GM13977 (cell line): ENCODE data around the gene AQP12B.

Experiments
- DNase-seq: peaks from one replicate; pipeline ENCODE4 v3.0.0; 2012; ENCODE audit warnings: low spot score
- CTCF ChIP-seq: IDR thresholded peaks from 2 replicates; pipeline ENCODE4 v1.5.1; 2012; ENCODE audit warnings: mild to moderate bottlenecking, control low read depth; ENCODE audit not compliant: insufficient read depth; ENCODE audit errors: extremely low read depth, missing control alignments
- in situ Hi-C: fragments of 300-500 bp; cut with MboI; formaldehyde crosslinking; loops from one replicate; pipeline ENCODE4 v1.12.0; 2022; ENCODE audit warnings: low sequenced_read_pairs, low pct_unique_long_range_greater_than_20kb, mixed read lengths, inconsistent platforms; ENCODE audit not compliant: unreplicated experiment

The AQP12B gene

DNA sequence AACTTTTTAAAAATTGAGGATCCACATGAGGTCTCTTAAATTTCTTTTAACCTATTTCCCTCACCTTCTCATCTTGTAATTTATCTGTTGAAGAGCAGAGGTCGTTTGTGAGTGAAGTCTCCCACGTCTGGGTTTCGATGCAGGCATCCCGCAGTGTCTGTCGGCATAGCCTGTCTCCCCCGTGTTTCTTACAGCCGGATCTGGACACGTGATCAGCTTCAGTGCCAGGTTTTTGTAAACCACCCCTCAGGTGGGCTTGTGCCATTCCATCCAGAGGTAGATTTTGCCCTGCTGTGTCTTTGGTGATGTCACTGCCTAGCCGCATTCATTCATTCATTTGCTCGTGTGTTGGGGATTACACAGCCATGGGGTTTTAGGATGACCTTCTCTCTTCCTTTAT is 25.1 kb upstream of the AQP12B start:
- TF ChIP-seq CTCF = no peak
- in situ Hi-C loops = loop anchor here (10.0 kb wide), 1 partner anchor 203 kb away; no protein-coding TSS in a partner anchor
- no peak for DNase-seq

GRCh38 chr2:240707043-240707756 is 24.5 kb upstream of the AQP12B start:
- no peak for TF ChIP-seq CTCF
- in situ Hi-C loops = loop anchor here (10.0 kb wide), 1 partner anchor 202 kb away; no protein-coding TSS in a partner anchor
- DNase-seq = no peak

- TF ChIP-seq CTCF = no peak
- in situ Hi-C loops = loop anchor here (10.0 kb wide), 1 partner anchor 200 kb away; no protein-coding TSS in a partner anchor
- no peak for DNase-seq
These were observed 22.6 kb upstream of the AQP12B start for GRCh38 chr2:240705204-240705791.

GRCh38 chr2:240704651-240705050 is 22.0 kb upstream of the AQP12B start:
- in situ Hi-C loops = loop anchor here (10.0 kb wide), 1 partner anchor 200 kb away; no protein-coding TSS in a partner anchor
- TF ChIP-seq CTCF = no peak

GRCh38 chr2:240703417-240704341 is 21.0 kb upstream of the AQP12B start:
- in situ Hi-C loops = loop anchor here (10.0 kb wide), 1 partner anchor 199 kb away; no protein-coding TSS in a partner anchor
- DNase-seq = peak; percentile 29
- no peak for TF ChIP-seq CTCF

More at GRCh38 chr2:240704651-240705050, 22.0 kb upstream of the AQP12B start:
- no peak for DNase-seq

GRCh38 chr2:240702640-240703011 is 19.9 kb upstream of the AQP12B start:
- in situ Hi-C loops = loop anchor here (10.0 kb wide), 1 partner anchor 198 kb away; no protein-coding TSS in a partner anchor
- TF ChIP-seq CTCF = no peak
- DNase-seq = no peak
